TTC549 (cell line): ENCODE measurements around the gene ZNF628.

Source experiments
- FAIRE-seq: peaks from 2 replicates; lab custom pipeline; 2012; peaks lifted over from hg19 to GRCh38; lab: Jason Lieb, UNC

ZNF628 gene

DNA sequence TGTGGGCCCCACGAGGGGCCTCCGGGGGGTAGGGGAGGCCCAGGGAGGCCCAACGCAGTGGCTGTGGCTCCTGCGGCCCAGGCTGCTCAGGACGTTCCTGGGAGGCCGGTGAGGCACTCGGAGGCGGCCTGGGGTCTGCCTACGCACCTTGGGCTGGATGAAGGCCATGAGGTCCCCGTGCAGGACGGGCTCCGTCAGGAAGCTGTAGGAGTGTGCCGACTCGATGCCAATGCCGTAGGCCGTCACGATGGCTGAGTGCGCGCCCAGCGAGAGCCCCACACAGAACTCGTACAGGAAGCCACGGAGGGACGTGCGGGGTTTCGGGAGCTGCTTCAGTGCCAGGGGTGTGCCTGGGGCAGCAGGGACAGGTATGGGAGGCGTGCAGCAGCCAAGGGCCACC lies 54.6 kb downstream of the ZNF628 start:
- FAIRE-seq = no peak
